Caco-2 (cell line): Measurements from ENCODE around the gene VGLL3. TPM values are rescaled to one million over a fixed set of nuclear protein-coding genes. Genes with fewer than 3 reads are reported as not detected.
"Not testable (repeated sequence)": the region's sequence is repeated elsewhere in the genome, so short reads cannot be mapped to it uniquely, and the experiment has no call there.

Experiments
- BruUV-seq: library from RNA; stranded (reverse); fragments of 400-500 nt; replicated peaks from 2 replicates; lab custom pipeline; 2021; lab: Mats Ljungman, UMichigan
- CTCF ChIA-PET: fragments of 300-600 bp; sonication (Branson Sonifier 250); formaldehyde crosslinking; loops from one replicate; lab custom pipeline; 2022; ENCODE audit warnings: antibody characterized with exemption; lab: Charles Lee
- POLR2A ChIA-PET: fragments of 300-600 bp; sonication (Branson Sonifier 250); formaldehyde crosslinking; loops from one replicate; lab custom pipeline; 2022; ENCODE audit warnings: antibody characterized with exemption; lab: Charles Lee
- DNase-seq, 2 experiments: peaks; one replicate each; pipeline versions ENCODE4 v3.0.0 to v3.0.0-alpha.2; 2020 to 2022
- H3K27me3 ChIP-seq: replicated peaks from 2 replicates; pipeline ENCODE4 v1.6.0; 2011; ENCODE audit warnings: low read length; ENCODE audit not compliant: control insufficient read depth, insufficient read depth
- H3K36me3 ChIP-seq: 2 replicates; pipeline ENCODE4 v1.5.1; 2011; ENCODE audit warnings: low read length; ENCODE audit not compliant: control insufficient read depth, insufficient read depth
- H3K4me1 ChIP-seq: fragments of 250-450 bp; sonication (Bioruptor Pico); 2 replicates; pipeline ENCODE4 v1.5.1; 2020; ENCODE audit warnings: mild to moderate bottlenecking
- H3K4me3 ChIP-seq: 2 replicates; pipeline ENCODE4 v1.5.1; 2011; ENCODE audit warnings: low read depth, mild to moderate bottlenecking, control low read depth, low read length
- H3K9me3 ChIP-seq: fragments of 250-450 bp; sonication (Bioruptor Pico); 2 replicates; pipeline ENCODE4 v1.5.1; 2020; ENCODE audit warnings: mild to moderate bottlenecking, moderate library complexity
- H3K27ac Mint-ChIP-seq: one replicate; pipeline ENCODE4 v1.8.0; 2022; ENCODE audit warnings: mixed read lengths; ENCODE audit not compliant: unreplicated experiment
- H3K27me3 Mint-ChIP-seq: one replicate; pipeline ENCODE4 v1.8.0; 2022; ENCODE audit warnings: mixed read lengths; ENCODE audit not compliant: insufficient read depth, unreplicated experiment
- H3K36me3 Mint-ChIP-seq: one replicate; pipeline ENCODE4 v1.8.0; 2022; ENCODE audit warnings: mild to moderate bottlenecking, mixed read lengths; ENCODE audit not compliant: insufficient read depth, unreplicated experiment
- H3K4me1 Mint-ChIP-seq: one replicate; pipeline ENCODE4 v1.8.0; 2022; ENCODE audit warnings: low read depth, mixed read lengths; ENCODE audit not compliant: unreplicated experiment
- H3K4me3 Mint-ChIP-seq: one replicate; pipeline ENCODE4 v1.8.0; 2022; ENCODE audit warnings: mild to moderate bottlenecking, moderate library complexity, mixed read lengths; ENCODE audit not compliant: unreplicated experiment
- H3K9me3 Mint-ChIP-seq: one replicate; pipeline ENCODE4 v1.8.0; 2022; ENCODE audit warnings: mixed read lengths; ENCODE audit not compliant: unreplicated experiment
- CTCF ChIP-seq, 2 experiments: fragments of 200-600 bp in 1 of 2; IDR thresholded peaks; 1 replicate in 1 of 2; 2 replicates in 1 of 2; pipeline versions ENCODE4 v1.5.1 to v1.8.0; 2011 to 2022; ENCODE audit warnings: antibody characterized with exemption in 1 of 2, control low read depth in 1 of 2, inconsistent platforms in 1 of 2, low read depth in 1 of 2, low read length in 1 of 2, mild to moderate bottlenecking in 1 of 2, moderate library complexity in 1 of 2; ENCODE audit not compliant: insufficient read depth in 1 of 2, severe bottlenecking in 1 of 2, unreplicated experiment in 1 of 2
- intact Hi-C: fragments of 100-400 bp; cut with micrococcal nuclease; formaldehyde crosslinking; loops from one replicate; pipeline ENCODE4 v1.10.0; 2022; ENCODE audit not compliant: unreplicated experiment
- total RNA-seq: library from RNA; stranded (reverse); gene quantifications from 2 replicates; pipeline ENCODE4 v1.2.3, GENCODE V29; 2022

Gene VGLL3
- total RNA-seq, 1 experiment from 2014 or later = 8.2 TPM

- ChIA-PET POLR2A (no interaction called here), CTCF (no interaction called here)
- Histone ChIP-seq H3K9me3 (no peaks in the 10 kb centered on the region), H3K27me3 (no peaks in the 10 kb centered on the region), H3K4me3 (no peak overlapping the region), H3K4me1 (no peaks in the 10 kb centered on the region), H3K36me3 (no peaks in the 10 kb centered on the region)
- Mint-ChIP-seq H3K4me1 (no peaks in the 10 kb centered on the region), H3K27ac (no peak overlapping the region), H3K27me3 (no peaks in the 10 kb centered on the region), H3K9me3 (no peaks in the 10 kb centered on the region), H3K4me3 (no peak overlapping the region), H3K36me3 (no peaks in the 10 kb centered on the region)
- BruUV-seq = no TSS peak
- intact Hi-C loops = no loop called here
- DNase-seq = no peak
- TF ChIP-seq CTCF (IDR thresholded peaks at IDR 0.05; ENCODE audit: insufficient read depth in 1 of 2, low read depth in 1 of 2, low read length in 1 of 2, severe bottlenecking in 1 of 2, unreplicated experiment in 1 of 2) = no peak
Observed at GRCh38 chr3:87035339-87035738, 44.4 kb upstream of the VGLL3 start.

- no peaks in the 10 kb centered on the region for H3K4me1 ChIP-seq
- no peak overlapping the region for H3K4me3 Mint-ChIP-seq
- no peak for TF ChIP-seq CTCF (IDR thresholded peaks at IDR 0.05; ENCODE audit: insufficient read depth in 1 of 2, low read depth in 1 of 2, low read length in 1 of 2, severe bottlenecking in 1 of 2, unreplicated experiment in 1 of 2)
- DNase-seq = no peak
- ChIA-PET POLR2A (no interaction called here), CTCF (no interaction called here)
- no peak overlapping the region for H3K4me3 ChIP-seq
- H3K36me3 Mint-ChIP-seq = no peaks in the 10 kb centered on the region
- H3K4me1 Mint-ChIP-seq = no peaks in the 10 kb centered on the region
- no TSS peak for BruUV-seq
- no peaks in the 10 kb centered on the region for H3K27me3 Mint-ChIP-seq
- H3K27me3 ChIP-seq = no peaks in the 10 kb centered on the region
- no peaks in the 10 kb centered on the region for H3K9me3 ChIP-seq
- no peaks in the 10 kb centered on the region for H3K36me3 ChIP-seq
- intact Hi-C loops = no loop called here
- H3K27ac Mint-ChIP-seq = no peak overlapping the region
- H3K9me3 Mint-ChIP-seq = no peaks in the 10 kb centered on the region
Observed at GRCh38 chr3:87033205-87033604, 42.3 kb upstream of the VGLL3 start.

GRCh38 chr3:87025661-87026645 lies 35.0 kb upstream of the VGLL3 start:
- Mint-ChIP-seq H3K4me3 (no peak overlapping the region), H3K27me3 (peaks cover 2% of the 10 kb centered on the region), H3K36me3 (no peaks in the 10 kb centered on the region), H3K27ac (no peak overlapping the region), H3K4me1 (peaks cover 6% of the 10 kb centered on the region), H3K9me3 (peaks cover 10% of the 10 kb centered on the region)
- Histone ChIP-seq H3K9me3 (no peaks in the 10 kb centered on the region), H3K4me3 (no peak overlapping the region), H3K4me1 (no peaks in the 10 kb centered on the region), H3K36me3 (no peaks in the 10 kb centered on the region), H3K27me3 (no peaks in the 10 kb centered on the region)
- no peak for DNase-seq
- TF ChIP-seq CTCF (IDR thresholded peaks at IDR 0.05; ENCODE audit: insufficient read depth in 1 of 2, low read depth in 1 of 2, low read length in 1 of 2, severe bottlenecking in 1 of 2, unreplicated experiment in 1 of 2) = no peak
- ChIA-PET POLR2A (no interaction called here), CTCF (no interaction called here)
- intact Hi-C loops = no loop called here
- no TSS peak for BruUV-seq

- DNase-seq, H3K9me3 ChIP-seq, H3K4me3 ChIP-seq, H3K36me3 ChIP-seq, intact Hi-C loops, H3K27me3 ChIP-seq, H3K36me3 Mint-ChIP-seq, H3K4me1 Mint-ChIP-seq, BruUV-seq, H3K4me1 ChIP-seq, H3K4me3 Mint-ChIP-seq, H3K9me3 Mint-ChIP-seq, CTCF ChIA-PET, POLR2A ChIA-PET, H3K27me3 Mint-ChIP-seq, H3K27ac Mint-ChIP-seq: not testable (repeated sequence)
Observed at GRCh38 chr3:87017370-87017769, 26.4 kb upstream of the VGLL3 start.
